ENCODE results near the gene GRIK3.

GRIK3 gene

DNA sequence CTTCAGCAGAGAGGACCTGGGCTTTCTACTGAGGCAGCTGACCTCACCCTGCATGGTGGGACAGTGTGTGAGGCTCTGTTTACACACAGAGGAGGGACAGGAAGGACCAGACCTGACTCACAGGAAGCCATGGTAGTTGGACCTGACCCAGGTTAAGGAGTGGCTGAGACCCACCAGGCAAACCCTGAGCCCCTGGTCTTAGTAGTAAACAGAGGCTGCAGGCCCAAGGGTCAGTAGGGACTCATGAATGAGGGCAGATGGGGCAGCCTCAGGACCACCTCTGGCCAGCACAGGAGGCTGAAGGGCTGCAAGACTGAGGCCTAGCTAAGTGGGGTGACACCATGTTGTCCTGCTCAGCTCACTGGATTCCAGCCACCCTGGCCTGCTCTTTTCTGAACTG lies 273.2 kb downstream of the GRIK3 start:
- DNase-seq (ENCODE audit: low read depth), result no peak

DNA sequence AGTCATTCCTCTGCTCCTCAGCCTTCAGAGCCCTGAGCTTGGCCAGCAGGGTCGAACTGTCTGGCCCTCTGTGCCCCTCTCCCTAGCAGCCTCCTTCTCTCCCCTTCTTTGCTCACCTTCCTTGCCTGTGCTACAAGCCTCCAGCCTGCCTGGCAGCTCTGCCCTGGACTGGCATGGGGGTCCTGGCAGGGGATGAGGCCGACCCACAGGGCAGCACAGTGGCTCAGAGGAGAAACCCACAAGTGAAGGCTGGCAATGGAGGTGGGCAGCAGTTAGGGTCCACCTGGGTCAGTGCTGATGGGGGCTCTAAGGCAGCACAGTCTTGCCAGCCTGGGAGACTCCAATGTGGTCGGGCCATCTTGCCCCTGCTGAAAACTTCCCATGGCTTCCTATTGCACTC lies 274.2 kb downstream of the GRIK3 start:
- DNase-seq (ENCODE audit: low read depth), result no peak

- DNase-seq (ENCODE audit: low read depth), result no peak
These were observed 275.0 kb downstream of the GRIK3 start for GRCh38 chr1:36759355-36759754.

DNA sequence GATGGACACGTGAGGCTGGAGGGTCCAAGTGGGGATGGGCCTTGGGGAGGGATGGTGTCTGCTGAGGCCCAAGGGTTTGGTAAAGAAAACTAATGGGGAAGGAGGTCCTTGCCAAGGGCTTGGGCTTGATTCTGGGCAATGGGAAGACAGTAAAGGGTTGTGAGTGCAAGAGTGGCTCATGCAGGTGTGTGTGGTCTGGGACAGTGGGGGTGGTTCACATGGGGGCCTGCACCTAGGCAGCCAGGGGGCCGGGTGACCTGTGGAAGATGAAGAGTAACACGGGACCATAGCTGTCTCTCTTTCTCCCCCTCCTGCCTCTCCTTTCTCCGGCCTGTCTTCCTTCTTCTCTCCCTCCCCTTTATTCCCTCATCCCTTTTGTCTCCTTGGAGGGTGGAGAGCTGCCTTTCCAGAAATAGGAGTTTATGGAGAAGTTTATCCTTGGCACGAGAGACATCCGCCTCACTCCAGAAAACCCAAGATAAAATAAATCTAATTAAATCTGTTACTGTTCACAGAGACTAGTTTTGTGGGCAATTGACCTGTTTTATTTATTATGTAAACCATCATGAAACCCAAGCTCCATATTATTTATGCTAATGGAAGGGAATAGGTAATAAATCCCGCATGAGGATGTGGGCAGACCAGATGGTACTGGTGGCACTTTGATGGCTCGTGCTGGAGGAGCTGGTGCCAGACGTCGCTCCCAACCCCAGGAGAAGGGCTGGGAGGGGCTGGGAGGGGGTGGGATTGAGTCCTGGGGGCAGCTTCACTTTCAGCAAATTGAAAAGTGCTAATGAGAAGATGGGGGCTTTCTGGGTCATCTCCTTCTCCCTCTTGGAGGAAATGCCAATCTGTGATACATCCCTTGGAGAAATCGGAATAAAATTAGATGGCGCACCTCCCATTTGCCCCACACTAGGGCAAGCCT lies 278.7 kb downstream of the GRIK3 start:
- no peak for DNase-seq (ENCODE audit: low read depth)

DNA sequence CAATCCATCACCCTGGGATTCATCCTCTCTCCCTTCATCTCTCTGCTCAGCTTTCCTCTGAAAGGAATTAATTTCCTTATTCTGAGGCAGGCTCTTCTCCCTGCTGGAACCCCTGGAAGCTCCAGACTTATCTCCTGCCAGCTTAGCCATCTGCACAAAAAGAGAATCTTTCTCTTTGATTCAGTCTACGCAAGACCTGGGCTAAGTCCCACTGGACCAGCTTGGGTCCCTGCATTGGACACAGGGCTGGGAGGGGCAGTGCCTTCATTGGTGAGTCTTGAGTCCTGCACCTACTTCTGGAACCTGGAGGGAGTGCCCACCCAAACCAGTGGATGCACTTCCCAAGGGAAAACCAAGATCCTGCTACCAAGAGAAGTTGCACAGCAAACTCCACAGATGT lies 279.9 kb downstream of the GRIK3 start:
- DNase-seq (ENCODE audit: low read depth), result no peak

GRCh38 chr1:36753451-36753850 lies 280.9 kb downstream of the GRIK3 start:
- DNase-seq (ENCODE audit: low read depth), result no peak

- no peak for DNase-seq (ENCODE audit: low read depth)
These were observed 281.4 kb downstream of the GRIK3 start for GRCh38 chr1:36752891-36753361.

GRCh38 chr1:36752431-36752830 lies 281.9 kb downstream of the GRIK3 start:
- DNase-seq (ENCODE audit: low read depth), result no peak

DNA sequence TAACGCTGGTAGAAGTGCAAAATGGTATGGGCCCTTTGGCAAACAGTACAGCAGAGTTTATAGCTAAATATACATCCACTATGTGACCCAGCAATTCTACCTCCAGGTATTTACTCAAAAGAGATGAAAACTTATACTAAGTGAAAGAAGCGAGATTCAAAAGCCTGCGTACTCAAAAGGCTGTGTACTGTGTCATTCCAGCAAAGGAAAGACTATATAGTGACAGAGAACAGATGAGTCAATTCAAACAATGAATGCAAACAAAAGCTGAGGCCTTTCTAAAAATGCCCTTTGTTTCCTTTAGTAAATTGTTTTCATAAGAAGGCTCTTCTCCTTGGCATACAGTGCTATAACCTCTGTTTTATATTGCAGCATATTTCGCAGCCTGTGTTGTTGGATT lies 282.8 kb downstream of the GRIK3 start:
- no peak for DNase-seq (ENCODE audit: low read depth)

GRCh38 chr1:36748466-36748865 lies 285.8 kb downstream of the GRIK3 start:
- DNase-seq (ENCODE audit: low read depth), result no peak
